Kidney tubule cell (primary cell): ENCODE results near the gene CDC34.

ENCODE experiments used
- DNase-seq: peaks from one replicate; pipeline ENCODE4 v3.0.0-alpha.2; 2018; ENCODE audit warnings: low spot score

Gene CDC34

GRCh38 chr19:542173-542866, 10.8 kb downstream of the CDC34 start:
- DNase-seq, result no peak

- no peak for DNase-seq
These were observed 12.5 kb downstream of the CDC34 start, which contains the start of gene GZMM for GRCh38 chr19:543910-544608. TSS of gene GZMM (plus strand) at chr19:544053. CDS start at chr19:544072, 19 bp downstream.

GRCh38 chr19:547117-547516, 15.6 kb downstream of the CDC34 start:
- DNase-seq, result no peak

GRCh38 chr19:547836-548720, 16.5 kb downstream of the CDC34 start:
- DNase-seq, result no peak

GRCh38 chr19:548886-549830, 17.6 kb downstream of the CDC34 start:
- no peak for DNase-seq

GRCh38 chr19:554817-555216, 23.3 kb downstream of the CDC34 start:
- DNase-seq, result no peak

GRCh38 chr19:555474-555808, 23.9 kb downstream of the CDC34 start:
- no peak for DNase-seq

GRCh38 chr19:556611-557382, 25.2 kb downstream of the CDC34 start:
- no peak for DNase-seq

- DNase-seq, result no peak
These were observed 27.3 kb downstream of the CDC34 start for GRCh38 chr19:558770-559439.

GRCh38 chr19:560121-560520, 28.6 kb downstream of the CDC34 start:
- no peak for DNase-seq

GRCh38 chr19:566403-566802, 34.8 kb downstream of the CDC34 start:
- no peak for DNase-seq

GRCh38 chr19:566844-567243, 35.3 kb downstream of the CDC34 start:
- no peak for DNase-seq

- no peak for DNase-seq
These were observed 35.8 kb downstream of the CDC34 start for GRCh38 chr19:567296-567900.

- no peak for DNase-seq
These were observed 38.7 kb downstream of the CDC34 start for GRCh38 chr19:570251-570686.

- DNase-seq, result peak; percentile 56
These were observed 39.5 kb downstream of the CDC34 start for GRCh38 chr19:570937-571565.

- DNase-seq, result peak; percentile 63
These were observed 40.0 kb downstream of the CDC34 start for GRCh38 chr19:571566-571974.

- peak; percentile 98 for DNase-seq
These were observed 40.7 kb downstream of the CDC34 start, which contains the start of gene BSG for GRCh38 chr19:572140-572742. TSS of gene BSG (plus strand) at chr19:572596. CDS start at chr19:572635, 39 bp downstream.

- DNase-seq, result peak; percentile 66
These were observed 41.4 kb downstream of the CDC34 start for GRCh38 chr19:572743-573518.
